SK-N-MC (cell line): ENCODE results near the gene EFCAB12.

Source experiments
- EZH2 ChIP-seq: fragments of 200-600 bp; sonication (generic); IDR thresholded peaks from one replicate; pipeline ENCODE4 v1.6.1; 2017; ENCODE audit warnings: antibody characterized with exemption
- FOXP2 ChIP-seq: optimal IDR thresholded peaks from 2 replicates; pipeline ENCODE3; 2011; ENCODE audit warnings: mild to moderate bottlenecking, moderate library complexity; ENCODE audit not compliant: insufficient read depth; ENCODE audit errors: extremely low read length, control extremely low read depth
- POLR2AphosphoS5 ChIP-seq: IDR thresholded peaks from 2 replicates; pipeline ENCODE4 v1.6.1; 2012; ENCODE audit warnings: mild to moderate bottlenecking, low read depth, low read length, borderline replicate concordance

- TF ChIP-seq POLR2AphosphoS5 = no peak
- TF ChIP-seq EZH2 = no peak
- TF ChIP-seq FOXP2 = no peak
Measured at GRCh38 chr3:129476586-129476985, 48.1 kb upstream of the EFCAB12 start.
